HepG2 (cell line): Measurements from ENCODE around the gene GEMIN2. TPM values are rescaled to one million over a fixed set of nuclear protein-coding genes. Genes with fewer than 3 reads are reported as not detected.

ENCODE experiments used
- EED ChIP-seq: sonication (generic); formaldehyde crosslinking; IDR thresholded peaks from 2 replicates; pipeline ENCODE4 v1.5.0; 2020; ENCODE audit warnings: mild to moderate bottlenecking, missing genetic modification reagents
- ISX ChIP-seq: sonication (generic); formaldehyde crosslinking; conservative IDR thresholded peaks from 2 replicates; pipeline ENCODE4 v1.5.0; 2020; ENCODE audit warnings: missing genetic modification reagents
- KAT7 ChIP-seq: IDR thresholded peaks from 2 replicates; pipeline ENCODE4 v1.6.1; 2018; ENCODE audit warnings: borderline replicate concordance, missing compliant biosample characterization
- SNAI1 ChIP-seq: sonication (generic); formaldehyde crosslinking; IDR thresholded peaks from 2 replicates; pipeline ENCODE4 v1.5.0; 2020; ENCODE audit warnings: mild to moderate bottlenecking, missing genetic modification reagents, borderline replicate concordance
- SP4 ChIP-seq: sonication (generic); formaldehyde crosslinking; IDR thresholded peaks from 2 replicates; pipeline ENCODE4 v1.8.1; 2023; ENCODE audit warnings: mild to moderate bottlenecking, missing genetic modification reagents
- ZNF10 ChIP-seq: sonication (generic); formaldehyde crosslinking; IDR thresholded peaks from 2 replicates; pipeline ENCODE4 v1.4.0; 2020; ENCODE audit warnings: mild to moderate bottlenecking, low read depth, missing genetic modification reagents, borderline replicate concordance
- ZNF276 ChIP-seq: sonication (generic); formaldehyde crosslinking; IDR thresholded peaks from 2 replicates; pipeline ENCODE4 v1.4.0; 2020; ENCODE audit warnings: mild to moderate bottlenecking, low read depth, missing genetic modification reagents
- ZNF367 ChIP-seq: sonication (generic); formaldehyde crosslinking; IDR thresholded peaks from 2 replicates; pipeline ENCODE4 v1.4.0; 2020; ENCODE audit warnings: missing genetic modification reagents, borderline replicate concordance
- ZUFSP ChIP-seq: sonication (generic); formaldehyde crosslinking; IDR thresholded peaks from 2 replicates; pipeline ENCODE4 v1.9.0; 2021; ENCODE audit warnings: missing genetic modification reagents, mild to moderate bottlenecking, borderline replicate concordance
- polyA plus RNA-seq, 8 experiments: library from polyadenylated mRNA; depleted of rRNA in 3 of 8; stranded (reverse) in 7 of 8; unstranded in 1 of 8; fragments of >200 nt; fragmentation: Illumina TruSeq in 4 of 8; extraction: Trizol in 4 of 8; gene quantifications; 2 replicates each; pipeline versions ENCODE4 v1.2.1 to v1.2.3, GENCODE V29; 2011 to 2016; ENCODE audit warnings: low read depth in 4 of 8, missing spikeins in 1 of 8, mixed read lengths in 1 of 8; ENCODE audit not compliant: insufficient read depth in 1 of 8
- total RNA-seq, 5 experiments: library from RNA; depleted of rRNA; stranded (reverse); fragments of >200 nt; fragmentation: Illumina TruSeq; extraction: Trizol; gene quantifications; 2 replicates each; pipeline ENCODE4 v1.2.3, GENCODE V29; 2016; ENCODE audit warnings: low read depth in 1 of 5
- TF ChIP-seq, protein P1 (sequence below), 2 experiments: sonication (generic) in 1 of 2; formaldehyde crosslinking in 1 of 2; IDR thresholded peaks; 2 replicates each; pipeline versions ENCODE4 v1.5.1 to v1.6.1; 2011 to 2020; ENCODE audit warnings: borderline replicate concordance in 1 of 2, low read depth in 1 of 2, low read length in 1 of 2, mild to moderate bottlenecking in 1 of 2, missing genetic modification reagents in 1 of 2, moderate library complexity in 1 of 2
- TF ChIP-seq, protein P2 (sequence below): sonication (generic); formaldehyde crosslinking; IDR thresholded peaks from 2 replicates; pipeline ENCODE4 v1.4.0; 2020; ENCODE audit warnings: mild to moderate bottlenecking, low read depth, missing genetic modification reagents
- TF ChIP-seq, protein P3 (sequence below): sonication (generic); formaldehyde crosslinking; IDR thresholded peaks from 2 replicates; pipeline ENCODE4 v1.4.0; 2020; ENCODE audit warnings: mild to moderate bottlenecking, missing genetic modification reagents
- TF ChIP-seq, protein P4 (sequence below): sonication (generic); formaldehyde crosslinking; IDR thresholded peaks from 2 replicates; pipeline ENCODE4 v1.8.0; 2023; ENCODE audit warnings: mild to moderate bottlenecking, missing genetic modification reagents
- TF ChIP-seq, protein P5 (sequence below): sonication (generic); formaldehyde crosslinking; IDR thresholded peaks from 2 replicates; pipeline ENCODE4 v1.4.0; 2020; ENCODE audit warnings: missing genetic modification reagents; ENCODE audit errors: not compliant biosample characterization

Gene GEMIN2
- total and polyA plus RNA-seq, 2 of the 13 experiments (the other 11 are each of a cell fraction or from before 2014, with no cell fraction given): 54.8 to 110 TPM

GRCh38 chr14:39174560-39175444 lies 60.7 kb downstream of the GEMIN2 start, which contains the start of gene PNN (continued):
- TF ChIP-seq, protein P1, sequence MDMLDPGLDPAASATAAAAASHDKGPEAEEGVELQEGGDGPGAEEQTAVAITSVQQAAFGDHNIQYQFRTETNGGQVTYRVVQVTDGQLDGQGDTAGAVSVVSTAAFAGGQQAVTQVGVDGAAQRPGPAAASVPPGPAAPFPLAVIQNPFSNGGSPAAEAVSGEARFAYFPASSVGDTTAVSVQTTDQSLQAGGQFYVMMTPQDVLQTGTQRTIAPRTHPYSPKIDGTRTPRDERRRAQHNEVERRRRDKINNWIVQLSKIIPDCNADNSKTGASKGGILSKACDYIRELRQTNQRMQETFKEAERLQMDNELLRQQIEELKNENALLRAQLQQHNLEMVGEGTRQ (IDR thresholded peaks at IDR 0.05; ENCODE audit: low read depth, low read length): no peak
- TF ChIP-seq, protein P1 (CRISPR knock-in tag; IDR thresholded peaks at IDR 0.05; ENCODE audit: borderline replicate concordance): peak; percentile 42; the same call in 1 of the 2 replicates
- TF ChIP-seq ZNF367 (peak; percentile 11; the same call in 1 of the 2 replicates), SNAI1 (CRISPR knock-in tag) (peak; percentile 100), ZNF10 (CRISPR knock-in tag) (no peak), ZNF276 (peak; percentile 90; the same call in 1 of the 2 replicates), KAT7 (peak; percentile 99), SP4 (CRISPR knock-in tag) (peak; percentile 84), ISX (CRISPR knock-in tag) (peak; percentile 99), EED (peak; percentile 96; the same call in 1 of the 2 replicates), ZUFSP (CRISPR knock-in tag) (no peak)
- TF ChIP-seq, protein P2, sequence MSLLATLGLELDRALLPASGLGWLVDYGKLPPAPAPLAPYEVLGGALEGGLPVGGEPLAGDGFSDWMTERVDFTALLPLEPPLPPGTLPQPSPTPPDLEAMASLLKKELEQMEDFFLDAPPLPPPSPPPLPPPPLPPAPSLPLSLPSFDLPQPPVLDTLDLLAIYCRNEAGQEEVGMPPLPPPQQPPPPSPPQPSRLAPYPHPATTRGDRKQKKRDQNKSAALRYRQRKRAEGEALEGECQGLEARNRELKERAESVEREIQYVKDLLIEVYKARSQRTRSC (CRISPR knock-in tag): peak; percentile 77; the same call in 1 of the 2 replicates
- TF ChIP-seq, protein P3, sequence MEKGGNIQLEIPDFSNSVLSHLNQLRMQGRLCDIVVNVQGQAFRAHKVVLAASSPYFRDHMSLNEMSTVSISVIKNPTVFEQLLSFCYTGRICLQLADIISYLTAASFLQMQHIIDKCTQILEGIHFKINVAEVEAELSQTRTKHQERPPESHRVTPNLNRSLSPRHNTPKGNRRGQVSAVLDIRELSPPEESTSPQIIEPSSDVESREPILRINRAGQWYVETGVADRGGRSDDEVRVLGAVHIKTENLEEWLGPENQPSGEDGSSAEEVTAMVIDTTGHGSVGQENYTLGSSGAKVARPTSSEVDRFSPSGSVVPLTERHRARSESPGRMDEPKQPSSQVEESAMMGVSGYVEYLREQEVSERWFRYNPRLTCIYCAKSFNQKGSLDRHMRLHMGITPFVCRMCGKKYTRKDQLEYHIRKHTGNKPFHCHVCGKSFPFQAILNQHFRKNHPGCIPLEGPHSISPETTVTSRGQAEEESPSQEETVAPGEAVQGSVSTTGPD: peak; percentile 73
- TF ChIP-seq, protein P4, sequence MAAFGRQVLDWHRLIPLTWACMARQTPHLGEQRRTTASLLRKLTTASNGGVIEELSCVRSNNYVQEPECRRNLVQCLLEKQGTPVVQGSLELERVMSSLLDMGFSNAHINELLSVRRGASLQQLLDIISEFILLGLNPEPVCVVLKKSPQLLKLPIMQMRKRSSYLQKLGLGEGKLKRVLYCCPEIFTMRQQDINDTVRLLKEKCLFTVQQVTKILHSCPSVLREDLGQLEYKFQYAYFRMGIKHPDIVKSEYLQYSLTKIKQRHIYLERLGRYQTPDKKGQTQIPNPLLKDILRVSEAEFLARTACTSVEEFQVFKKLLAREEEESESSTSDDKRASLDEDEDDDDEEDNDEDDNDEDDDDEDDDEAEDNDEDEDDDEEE (CRISPR knock-in tag): no peak; the same call in 1 of the 2 replicates
- TF ChIP-seq, protein P5, sequence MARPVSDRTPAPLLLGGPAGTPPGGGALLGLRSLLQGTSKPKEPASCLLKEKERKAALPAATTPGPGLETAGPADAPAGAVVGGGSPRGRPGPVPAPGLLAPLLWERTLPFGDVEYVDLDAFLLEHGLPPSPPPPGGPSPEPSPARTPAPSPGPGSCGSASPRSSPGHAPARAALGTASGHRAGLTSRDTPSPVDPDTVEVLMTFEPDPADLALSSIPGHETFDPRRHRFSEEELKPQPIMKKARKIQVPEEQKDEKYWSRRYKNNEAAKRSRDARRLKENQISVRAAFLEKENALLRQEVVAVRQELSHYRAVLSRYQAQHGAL (CRISPR knock-in tag): peak; percentile 99
